HEK293T (cell line): ENCODE measurements around the gene METTL26.

Experiments used
- CTCF ChIA-PET: fragments of 350-600 bp; formaldehyde crosslinking; extraction: SDS; loops from one replicate; lab custom pipeline; 2021; ENCODE audit warnings: antibody characterized with exemption, inconsistent platforms; lab: Yijun Ruan, JAX
- POLR2A ChIA-PET: fragments of 350-600 bp; formaldehyde crosslinking; extraction: SDS; loops from one replicate; lab custom pipeline; 2020; ENCODE audit warnings: antibody characterized with exemption, inconsistent platforms; lab: Yijun Ruan, JAX
- DNase-seq: peaks from one replicate; pipeline ENCODE4 v3.0.0; 2012; ENCODE audit warnings: mixed read lengths; ENCODE audit errors: extremely low spot score
- ARNT ChIP-seq: fragments of 450-650 bp; IDR thresholded peaks from 2 replicates; pipeline ENCODE4 v1.6.1; 2017; ENCODE audit warnings: mild to moderate bottlenecking
- BHLHE40 ChIP-seq: fragments of 450-650 bp; IDR thresholded peaks from 2 replicates; pipeline ENCODE4 v1.6.1; 2016; ENCODE audit warnings: mild to moderate bottlenecking, moderate library complexity, borderline replicate concordance
- CTBP1 ChIP-seq: fragments of 450-650 bp; IDR thresholded peaks from 2 replicates; pipeline ENCODE4 v1.6.1; 2016; ENCODE audit warnings: borderline replicate concordance
- ELF4 ChIP-seq: fragments of 450-650 bp; IDR thresholded peaks from 2 replicates; pipeline ENCODE4 v1.6.1; 2017; ENCODE audit warnings: antibody characterized with exemption
- FOXA1 ChIP-seq: fragments of 450-650 bp; IDR thresholded peaks from 2 replicates; pipeline ENCODE4 v1.6.1; 2016; ENCODE audit warnings: mild to moderate bottlenecking
- FOXK2 ChIP-seq: fragments of 450-650 bp; IDR thresholded peaks from 2 replicates; pipeline ENCODE4 v1.6.1; 2016; ENCODE audit warnings: mild to moderate bottlenecking
- FOXM1 ChIP-seq: fragments of 450-650 bp; IDR thresholded peaks from 2 replicates; pipeline ENCODE4 v1.6.1; 2017; ENCODE audit warnings: mild to moderate bottlenecking, borderline replicate concordance
- HDGF ChIP-seq: fragments of 450-650 bp; IDR thresholded peaks from 2 replicates; pipeline ENCODE4 v1.6.1; 2017; ENCODE audit warnings: antibody characterized with exemption, borderline replicate concordance
- L3MBTL2 ChIP-seq: fragments of 450-650 bp; conservative IDR thresholded peaks from 2 replicates; pipeline ENCODE4 v1.6.1; 2016; ENCODE audit warnings: mild to moderate bottlenecking
- LEF1 ChIP-seq: fragments of 450-650 bp; IDR thresholded peaks from 2 replicates; pipeline ENCODE4 v1.6.1; 2017; ENCODE audit warnings: mild to moderate bottlenecking, borderline replicate concordance
- NFRKB ChIP-seq: fragments of 450-650 bp; IDR thresholded peaks from 2 replicates; pipeline ENCODE4 v1.6.1; 2016; ENCODE audit warnings: mild to moderate bottlenecking, moderate library complexity
- PKNOX1 ChIP-seq: fragments of 450-650 bp; IDR thresholded peaks from 2 replicates; pipeline ENCODE4 v1.6.1; 2016
- SP1 ChIP-seq: fragments of 450-650 bp; IDR thresholded peaks from 2 replicates; pipeline ENCODE4 v1.6.1; 2017
- SUZ12 ChIP-seq: fragments of 450-650 bp; IDR thresholded peaks from 2 replicates; pipeline ENCODE4 v1.6.1; 2016; ENCODE audit warnings: mild to moderate bottlenecking
- TARDBP ChIP-seq: fragments of 450-650 bp; IDR thresholded peaks from 2 replicates; pipeline ENCODE4 v1.6.1; 2016
- ZNF384 ChIP-seq: fragments of 450-650 bp; IDR thresholded peaks from 2 replicates; pipeline ENCODE4 v1.6.1; 2016

METTL26 gene

GRCh38 chr16:596736-597060 lies 39.4 kb downstream of the METTL26 start:
- no peak for TF ChIP-seq BHLHE40
- no peak for TF ChIP-seq L3MBTL2
- no peak for TF ChIP-seq ELF4
- no peak for TF ChIP-seq HDGF
- no peak for TF ChIP-seq PKNOX1
- TF ChIP-seq CTBP1, result no peak
- TF ChIP-seq SP1, result no peak
- no peak for TF ChIP-seq LEF1
- TF ChIP-seq FOXA1, result no peak
- TF ChIP-seq FOXM1, result no peak
- no peak for DNase-seq
- ChIA-PET CTCF (no interaction called here), POLR2A (no interaction called here)

- CTCF ChIA-PET, result interaction anchor here (0.7 kb wide), 1 partner anchor 540 kb away, joined by 7 read pairs; no protein-coding TSS in a partner anchor
- no peak for DNase-seq
- TF ChIP-seq FOXA1, result no peak
- TF ChIP-seq HDGF, result no peak
- no peak for TF ChIP-seq ARNT
- TF ChIP-seq CTBP1, result no peak
- no peak for TF ChIP-seq SP1
- no peak for TF ChIP-seq BHLHE40
- TF ChIP-seq LEF1, result no peak
- TF ChIP-seq PKNOX1, result no peak
- no peak for TF ChIP-seq L3MBTL2
- TF ChIP-seq ELF4, result no peak
- TF ChIP-seq NFRKB, result no peak
- POLR2A ChIA-PET, result no interaction called here
These were observed 40.0 kb downstream of the METTL26 start for GRCh38 chr16:595942-596735.

- ChIA-PET CTCF (no interaction called here), POLR2A (no interaction called here)
- no peak for TF ChIP-seq TARDBP
- no peak for TF ChIP-seq FOXK2
- TF ChIP-seq L3MBTL2, result no peak
- TF ChIP-seq ELF4, result no peak
- TF ChIP-seq BHLHE40, result no peak
- TF ChIP-seq FOXA1, result no peak
- no peak for TF ChIP-seq LEF1
- no peak for TF ChIP-seq SP1
- no peak for TF ChIP-seq CTBP1
- TF ChIP-seq ARNT, result no peak
- TF ChIP-seq ZNF384, result no peak
- no peak for TF ChIP-seq NFRKB
- TF ChIP-seq SUZ12, result no peak
- no peak for TF ChIP-seq PKNOX1
- TF ChIP-seq HDGF, result no peak
- TF ChIP-seq FOXM1, result no peak
- no peak for DNase-seq
These were observed 41.0 kb downstream of the METTL26 start for GRCh38 chr16:595094-595528.

GRCh38 chr16:593807-594206 lies 42.3 kb downstream of the METTL26 start:
- ChIA-PET POLR2A (interaction anchor here (0.7 kb wide), 1 partner anchor 48 kb away, joined by 3 read pairs; no protein-coding TSS in a partner anchor), CTCF (no interaction called here)
- DNase-seq, result no peak
- TF ChIP-seq BHLHE40, result no peak
- TF ChIP-seq SP1, result no peak
- no peak for TF ChIP-seq L3MBTL2
- no peak for TF ChIP-seq FOXM1
- TF ChIP-seq FOXK2, result no peak
- TF ChIP-seq PKNOX1, result no peak
- TF ChIP-seq ARNT, result no peak
- no peak for TF ChIP-seq FOXA1
- no peak for TF ChIP-seq TARDBP
- no peak for TF ChIP-seq ZNF384
- no peak for TF ChIP-seq HDGF
- no peak for TF ChIP-seq CTBP1
- no peak for TF ChIP-seq ELF4
- no peak for TF ChIP-seq SUZ12
- no peak for TF ChIP-seq NFRKB
- no peak for TF ChIP-seq LEF1

GRCh38 chr16:593406-593805 lies 42.7 kb downstream of the METTL26 start:
- ChIA-PET CTCF (no interaction called here), POLR2A (interaction anchor here (0.7 kb wide), 1 partner anchor 49 kb away, joined by 3 read pairs; no protein-coding TSS in a partner anchor)
- no peak for DNase-seq
- TF ChIP-seq BHLHE40, result no peak
- TF ChIP-seq ZNF384, result no peak
- no peak for TF ChIP-seq ARNT
- no peak for TF ChIP-seq FOXM1
- TF ChIP-seq PKNOX1, result no peak
- no peak for TF ChIP-seq NFRKB
